GM12874 (cell line): Measurements from ENCODE around the gene ERAP2.

Source experiments
- TF ChIP-seq, protein P1 (sequence below): IDR thresholded peaks from 2 replicates; pipeline ENCODE4 v1.5.1; 2011; ENCODE audit warnings: low read depth, mild to moderate bottlenecking, control low read depth, low read length, moderate library complexity; ENCODE audit not compliant: insufficient read depth

ERAP2 gene

DNA sequence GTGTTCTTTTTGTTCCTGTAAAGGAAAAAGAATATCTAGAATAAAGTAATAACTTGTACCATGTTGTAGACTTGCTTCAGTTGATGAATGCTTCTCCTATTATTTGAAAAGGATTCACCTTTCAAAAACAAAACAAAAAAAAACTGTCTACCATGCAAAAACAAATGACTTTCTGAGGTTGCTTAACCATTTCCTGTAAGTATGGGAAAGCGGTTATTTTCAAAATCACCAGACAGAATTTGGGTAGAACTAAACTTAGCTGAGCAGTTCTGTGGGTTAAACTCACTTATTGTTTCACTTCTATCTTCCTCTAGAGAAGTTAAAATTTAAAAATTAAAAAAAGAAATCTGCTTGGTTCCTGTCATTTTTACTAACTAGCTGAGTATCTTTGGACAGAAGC, 84.8 kb downstream of the ERAP2 start:
- TF ChIP-seq, protein P1, sequence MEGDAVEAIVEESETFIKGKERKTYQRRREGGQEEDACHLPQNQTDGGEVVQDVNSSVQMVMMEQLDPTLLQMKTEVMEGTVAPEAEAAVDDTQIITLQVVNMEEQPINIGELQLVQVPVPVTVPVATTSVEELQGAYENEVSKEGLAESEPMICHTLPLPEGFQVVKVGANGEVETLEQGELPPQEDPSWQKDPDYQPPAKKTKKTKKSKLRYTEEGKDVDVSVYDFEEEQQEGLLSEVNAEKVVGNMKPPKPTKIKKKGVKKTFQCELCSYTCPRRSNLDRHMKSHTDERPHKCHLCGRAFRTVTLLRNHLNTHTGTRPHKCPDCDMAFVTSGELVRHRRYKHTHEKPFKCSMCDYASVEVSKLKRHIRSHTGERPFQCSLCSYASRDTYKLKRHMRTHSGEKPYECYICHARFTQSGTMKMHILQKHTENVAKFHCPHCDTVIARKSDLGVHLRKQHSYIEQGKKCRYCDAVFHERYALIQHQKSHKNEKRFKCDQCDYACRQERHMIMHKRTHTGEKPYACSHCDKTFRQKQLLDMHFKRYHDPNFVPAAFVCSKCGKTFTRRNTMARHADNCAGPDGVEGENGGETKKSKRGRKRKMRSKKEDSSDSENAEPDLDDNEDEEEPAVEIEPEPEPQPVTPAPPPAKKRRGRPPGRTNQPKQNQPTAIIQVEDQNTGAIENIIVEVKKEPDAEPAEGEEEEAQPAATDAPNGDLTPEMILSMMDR: no peak

DNA sequence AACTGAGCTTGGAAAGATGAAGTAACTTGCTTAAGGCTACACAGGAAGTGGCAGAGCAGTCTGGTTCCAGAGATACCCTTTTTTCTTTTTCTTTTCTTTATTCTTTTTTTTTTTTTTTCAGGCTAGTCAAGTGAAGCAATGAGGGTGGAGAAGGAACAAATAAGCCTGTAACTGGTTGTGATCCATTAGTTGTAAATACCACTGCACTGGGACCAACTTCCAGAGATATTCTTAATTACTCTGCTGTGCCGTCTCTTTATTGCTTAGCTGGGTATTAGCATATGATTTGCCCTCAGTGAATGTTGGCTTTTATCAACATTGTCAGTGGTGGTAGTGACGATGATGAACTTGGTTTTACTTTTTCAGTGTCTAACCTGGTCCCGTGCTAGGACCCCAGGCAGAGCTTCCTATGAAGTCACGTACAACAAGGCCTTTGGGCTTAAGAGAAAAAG, 86.3 kb downstream of the ERAP2 start:
- TF ChIP-seq, protein P1: no peak

DNA sequence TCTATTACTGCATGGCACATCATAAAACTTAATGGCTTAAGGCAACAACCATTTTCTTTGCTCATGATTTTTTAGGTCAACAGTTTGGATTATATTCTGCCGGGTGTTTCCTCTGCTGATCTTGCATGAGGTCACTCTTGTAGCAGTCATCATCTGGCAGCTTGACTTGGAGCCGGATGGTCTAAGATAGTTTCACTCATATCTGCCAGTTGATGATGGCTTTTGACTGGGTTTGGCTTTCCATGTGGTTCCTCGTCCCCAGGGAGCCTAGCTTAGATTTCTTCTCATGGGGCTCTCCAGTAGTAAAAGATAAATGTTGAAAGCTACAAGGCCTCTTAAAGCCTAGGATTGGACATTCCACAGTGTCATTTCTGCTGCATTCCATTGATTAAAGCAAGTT, 87.0 kb downstream of the ERAP2 start:
- TF ChIP-seq, protein P1: no peak

DNA sequence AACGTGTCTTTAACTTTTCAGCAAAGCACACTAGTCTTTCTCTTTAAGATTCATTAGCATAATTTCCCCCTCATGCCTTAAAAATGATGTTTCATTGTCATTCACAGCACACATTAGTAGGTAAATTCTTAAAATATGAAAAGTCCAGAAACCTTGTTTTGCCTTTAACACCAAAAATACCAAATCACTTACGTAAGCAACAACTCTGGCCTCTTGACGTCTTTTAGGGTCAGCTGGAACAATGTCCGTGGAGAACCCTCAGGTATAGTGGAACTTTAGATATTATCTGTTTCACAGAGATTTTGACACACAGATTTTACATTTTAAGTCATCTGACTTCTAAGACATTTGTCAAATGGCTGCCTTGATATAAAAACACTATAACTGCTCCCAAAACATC, 90.5 kb downstream of the ERAP2 start:
- TF ChIP-seq, protein P1: no peak

DNA sequence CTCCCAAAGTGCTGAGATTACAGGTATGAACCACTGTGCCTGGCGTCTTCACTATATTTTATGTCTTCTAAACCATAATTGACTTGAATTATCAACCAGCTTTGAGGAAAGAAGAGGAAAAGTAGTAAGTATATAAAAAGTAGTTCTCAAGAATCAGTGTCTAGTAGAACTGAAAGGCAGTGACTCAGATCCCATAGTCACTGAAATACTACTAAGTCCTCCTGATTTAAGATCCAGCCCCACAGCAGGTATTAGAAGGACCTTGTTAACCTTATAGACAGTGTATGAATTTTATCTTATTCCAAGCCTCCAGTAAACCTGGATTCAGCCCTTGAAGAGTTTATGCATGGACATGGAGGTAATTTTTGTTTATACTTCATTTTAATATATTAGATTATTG, 91.1 kb downstream of the ERAP2 start:
- TF ChIP-seq, protein P1: no peak

DNA sequence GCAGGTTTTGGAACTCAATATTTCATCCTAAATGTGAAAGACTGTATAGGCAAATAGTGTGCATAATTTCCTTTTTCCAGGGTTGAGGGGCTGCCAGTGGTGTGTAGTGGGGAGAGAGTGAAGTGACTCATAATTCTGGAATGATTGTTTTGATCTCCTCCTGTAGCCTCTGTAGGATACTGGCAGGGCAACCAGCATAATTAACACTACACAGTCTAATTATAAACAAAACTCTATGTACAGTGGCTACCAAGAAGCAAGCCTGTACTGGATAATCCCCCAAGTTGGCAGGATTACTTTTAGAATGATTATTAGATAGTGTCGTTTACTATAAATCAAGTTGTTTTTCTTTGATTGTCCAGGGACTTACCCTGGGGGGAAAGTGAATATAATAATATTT, 91.8 kb downstream of the ERAP2 start:
- TF ChIP-seq, protein P1: no peak

DNA sequence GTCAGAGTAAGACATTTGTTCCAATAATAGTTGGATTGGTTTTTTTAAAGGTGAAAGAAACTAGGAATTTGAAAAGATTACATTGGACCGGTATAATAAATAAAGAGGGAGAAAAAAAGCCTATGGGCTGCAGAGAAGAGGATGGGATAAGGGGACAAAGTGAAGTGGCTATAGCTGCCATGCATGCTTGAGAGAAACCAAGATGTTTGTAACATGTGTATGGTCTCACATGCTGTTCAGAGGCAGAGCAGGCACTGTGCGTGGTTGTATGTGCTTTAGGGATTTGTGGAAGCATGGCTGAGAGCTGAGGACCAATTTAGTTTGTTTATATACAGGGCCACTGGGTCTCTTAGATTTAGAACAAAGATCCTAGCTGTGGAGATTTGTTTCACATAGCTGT, 92.3 kb downstream of the ERAP2 start:
- TF ChIP-seq, protein P1: no peak
